BE2C (cell line): Measurements from ENCODE around the gene LTBP1.
A peak's percentile ranks its signal among the peaks of the same experiment; 100 is the strongest.

Source experiments
- DNase-seq: peaks from one replicate; pipeline ENCODE4 v3.0.0-alpha.2; 2020
- H3K27me3 ChIP-seq: fragments of 250-450 bp; sonication (Bioruptor Pico); 2 replicates; pipeline ENCODE4 v1.5.1; 2020; ENCODE audit warnings: mild to moderate bottlenecking
- H3K36me3 ChIP-seq: fragments of 250-450 bp; sonication (Bioruptor Pico); 2 replicates; pipeline ENCODE4 v1.5.1; 2020; ENCODE audit warnings: mild to moderate bottlenecking
- H3K4me1 ChIP-seq: fragments of 250-450 bp; sonication (Bioruptor Pico); 2 replicates; pipeline ENCODE4 v1.5.1; 2020
- H3K4me3 ChIP-seq: 2 replicates; pipeline ENCODE4 v1.5.1; 2011; ENCODE audit warnings: low read depth, low read length
- H3K9me3 ChIP-seq: fragments of 250-450 bp; sonication (Bioruptor Pico); 2 replicates; pipeline ENCODE4 v1.5.1; 2020
- CTCF ChIP-seq: IDR thresholded peaks from 2 replicates; pipeline ENCODE4 v1.5.1; 2012; ENCODE audit warnings: mild to moderate bottlenecking, low read depth, low read length

LTBP1 gene

GRCh38 chr2:32947076-32947483 is 327 bp downstream of the LTBP1 start:
- TF ChIP-seq CTCF: no peak
- Histone ChIP-seq H3K9me3 (no peaks in the 10 kb centered on the region; the same call in 1 of the 2 replicates), H3K4me1 (no peaks in the 10 kb centered on the region), H3K4me3 (peak overlapping the region; percentile 76), H3K27me3 (peaks cover 16% of the 10 kb centered on the region), H3K36me3 (no peaks in the 10 kb centered on the region)
- DNase-seq: peak; percentile 37

GRCh38 chr2:32947484-32948143 is 861 bp downstream of the LTBP1 start:
- no peak for TF ChIP-seq CTCF
- Histone ChIP-seq H3K9me3 (no peaks in the 10 kb centered on the region; the same call in 1 of the 2 replicates), H3K4me1 (no peaks in the 10 kb centered on the region; the same call in 1 of the 2 replicates), H3K4me3 (peak overlapping the region; percentile 76), H3K36me3 (no peaks in the 10 kb centered on the region), H3K27me3 (peaks cover 16% of the 10 kb centered on the region)
- DNase-seq: peak; percentile 45

- no peak for TF ChIP-seq CTCF
- Histone ChIP-seq H3K4me3 (peak overlapping the region; percentile 76; the same call in 1 of the 2 replicates), H3K27me3 (peaks cover 16% of the 10 kb centered on the region), H3K36me3 (no peaks in the 10 kb centered on the region), H3K4me1 (no peaks in the 10 kb centered on the region; the same call in 1 of the 2 replicates), H3K9me3 (no peaks in the 10 kb centered on the region; the same call in 1 of the 2 replicates)
- DNase-seq: no peak
These were observed 1.5 kb downstream of the LTBP1 start for GRCh38 chr2:32948266-32948665.

GRCh38 chr2:32949260-32949659 is 2.5 kb downstream of the LTBP1 start:
- no peak for TF ChIP-seq CTCF
- Histone ChIP-seq H3K36me3 (no peaks in the 10 kb centered on the region), H3K9me3 (no peaks in the 10 kb centered on the region; the same call in 1 of the 2 replicates), H3K4me1 (no peaks in the 10 kb centered on the region; the same call in 1 of the 2 replicates), H3K27me3 (peaks cover 16% of the 10 kb centered on the region), H3K4me3 (no peak overlapping the region)
- no peak for DNase-seq

- Histone ChIP-seq H3K36me3 (no peaks in the 10 kb centered on the region), H3K4me1 (no peaks in the 10 kb centered on the region; the same call in 1 of the 2 replicates), H3K27me3 (peaks cover 16% of the 10 kb centered on the region), H3K4me3 (no peak overlapping the region), H3K9me3 (no peaks in the 10 kb centered on the region)
- TF ChIP-seq CTCF: no peak
- no peak for DNase-seq
These were observed 4.9 kb downstream of the LTBP1 start for GRCh38 chr2:32951672-32952071.

- Histone ChIP-seq H3K4me3 (no peak overlapping the region), H3K36me3 (no peaks in the 10 kb centered on the region), H3K27me3 (peaks cover 7% of the 10 kb centered on the region), H3K4me1 (no peaks in the 10 kb centered on the region; the same call in 1 of the 2 replicates), H3K9me3 (no peaks in the 10 kb centered on the region)
- DNase-seq: peak; percentile 28
- no peak for TF ChIP-seq CTCF
These were observed 6.2 kb downstream of the LTBP1 start for GRCh38 chr2:32952761-32953476.
